GM12801 (cell line): ENCODE results near the gene DTNBP1.

ENCODE experiments used
- CTCF ChIP-seq: IDR thresholded peaks from one replicate; pipeline ENCODE4 v1.5.1; 2011; ENCODE audit warnings: control low read depth; ENCODE audit not compliant: insufficient read length; ENCODE audit errors: extremely low read depth

The DTNBP1 gene

DNA sequence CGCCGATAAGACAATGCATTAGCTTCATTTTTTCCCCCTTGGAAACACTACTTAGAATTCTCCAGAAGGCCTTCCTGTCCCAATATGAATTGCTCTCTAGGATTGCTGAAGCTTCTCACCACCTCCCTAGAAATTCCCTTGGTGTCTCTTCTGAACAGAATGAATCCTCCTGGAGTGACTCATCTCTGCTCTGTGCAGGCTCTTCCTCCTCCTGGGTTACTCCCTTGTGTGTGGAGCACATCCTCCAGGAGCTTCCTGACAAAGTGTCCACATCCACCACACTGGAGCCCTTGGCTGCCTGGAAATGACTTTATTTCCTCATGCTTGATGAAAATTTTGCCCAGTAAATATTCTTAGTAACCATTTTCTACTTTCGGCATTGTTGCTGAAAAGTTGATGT, 54.4 kb downstream of the DTNBP1 start:
- no peak for TF ChIP-seq CTCF

- TF ChIP-seq CTCF: no peak
Observed at GRCh38 chr6:15607603-15608002, 55.2 kb downstream of the DTNBP1 start.

DNA sequence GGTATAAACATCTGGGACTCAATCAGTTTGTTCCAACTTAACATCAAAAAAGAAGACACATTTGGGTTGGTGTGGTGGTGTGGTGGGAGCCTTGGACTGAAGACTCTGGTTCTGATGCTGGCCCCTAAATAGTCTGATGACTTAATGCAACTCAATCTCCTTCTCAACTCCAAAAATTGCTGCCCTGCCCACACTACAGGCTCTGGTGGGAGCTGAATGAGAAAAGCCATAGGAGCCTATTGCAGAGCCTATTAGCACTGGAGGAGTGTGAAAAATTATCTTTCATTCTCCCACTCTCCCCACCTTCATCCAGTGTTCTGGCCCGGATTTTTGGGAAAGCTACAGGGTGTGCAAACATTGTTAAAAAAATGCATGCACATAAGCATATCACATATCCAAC, 56.5 kb downstream of the DTNBP1 start:
- TF ChIP-seq CTCF: no peak

DNA sequence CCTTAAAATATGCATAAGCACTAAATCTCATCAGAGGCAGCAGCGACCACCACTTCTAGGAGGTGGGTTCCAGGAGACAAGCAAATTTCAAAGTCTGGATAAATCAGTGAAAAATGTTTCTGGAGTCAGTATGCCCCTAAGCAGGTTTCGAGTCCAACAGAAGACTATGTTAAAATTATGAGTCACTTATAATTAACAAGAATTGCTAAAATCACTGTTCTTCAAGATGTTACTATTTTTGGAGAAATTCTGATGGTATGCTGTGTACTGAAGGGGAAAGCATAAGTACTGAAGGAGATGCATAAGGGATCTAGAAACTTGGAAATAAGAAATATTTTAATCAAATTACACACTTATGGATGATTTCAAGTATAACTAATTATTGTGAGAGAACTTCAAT, 58.0 kb downstream of the DTNBP1 start:
- TF ChIP-seq CTCF: no peak

DNA sequence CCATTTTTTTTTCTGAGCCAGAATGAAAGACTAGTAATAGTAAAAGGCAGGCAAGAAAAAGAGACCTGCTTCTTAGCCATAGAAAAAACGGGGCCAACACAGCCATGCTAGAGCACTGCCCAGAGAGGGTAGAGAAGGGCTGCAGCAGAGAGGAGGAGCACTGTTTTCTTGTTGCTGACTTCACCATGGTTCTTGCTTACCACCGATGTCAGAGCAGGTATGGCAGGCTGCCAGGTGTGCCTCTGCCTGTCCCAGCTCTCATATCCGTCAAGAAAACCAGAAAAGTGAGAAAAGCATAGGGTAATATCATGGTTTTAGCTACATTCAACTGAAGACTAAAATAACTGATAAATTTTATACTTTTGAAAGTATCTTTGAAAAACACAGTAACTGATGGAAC, 60.7 kb downstream of the DTNBP1 start:
- no peak for TF ChIP-seq CTCF

DNA sequence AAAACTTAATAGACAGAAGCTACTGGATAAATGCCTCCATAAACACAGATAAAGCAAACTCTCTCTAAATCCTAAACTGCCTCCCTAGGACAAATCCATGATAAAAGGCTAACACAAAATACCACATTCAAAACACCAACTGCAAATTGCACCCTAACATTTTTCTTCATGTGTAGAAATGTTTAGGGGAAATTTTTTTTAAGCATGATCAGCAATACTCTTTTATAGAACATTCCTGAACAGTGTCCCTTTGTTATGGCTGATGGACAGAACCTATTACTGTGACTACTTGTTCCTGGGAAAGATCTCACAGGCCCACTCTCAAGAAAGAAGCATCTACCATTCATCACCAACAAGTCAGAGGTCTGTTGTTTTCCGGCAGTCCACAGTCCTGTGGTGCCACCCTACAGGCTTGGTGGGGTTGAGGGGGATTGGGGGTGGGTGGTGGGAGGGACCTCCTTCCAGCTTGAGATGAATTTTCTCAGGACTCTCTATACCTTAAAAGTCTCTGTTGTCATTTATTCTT, 64.5 kb downstream of the DTNBP1 start:
- no peak for TF ChIP-seq CTCF

GRCh38 chr6:15596186-15596896, 66.5 kb downstream of the DTNBP1 start:
- TF ChIP-seq CTCF: no peak
